D721Med (cell line): ENCODE data around the gene MYH1.

Experiments
- DNase-seq: peaks from one replicate; pipeline ENCODE4 v3.0.0; 2011; ENCODE audit warnings: low spot score; ENCODE audit not compliant: insufficient read length
- FAIRE-seq: peaks from 2 replicates; lab custom pipeline; 2011; peaks lifted over from hg19 to GRCh38; lab: Jason Lieb, UNC
- CTCF ChIP-seq: IDR thresholded peaks from 2 replicates; pipeline ENCODE4 v1.5.1; 2012; ENCODE audit warnings: mild to moderate bottlenecking, control low read depth; ENCODE audit not compliant: insufficient read depth; ENCODE audit errors: missing control alignments

The MYH1 gene

DNA sequence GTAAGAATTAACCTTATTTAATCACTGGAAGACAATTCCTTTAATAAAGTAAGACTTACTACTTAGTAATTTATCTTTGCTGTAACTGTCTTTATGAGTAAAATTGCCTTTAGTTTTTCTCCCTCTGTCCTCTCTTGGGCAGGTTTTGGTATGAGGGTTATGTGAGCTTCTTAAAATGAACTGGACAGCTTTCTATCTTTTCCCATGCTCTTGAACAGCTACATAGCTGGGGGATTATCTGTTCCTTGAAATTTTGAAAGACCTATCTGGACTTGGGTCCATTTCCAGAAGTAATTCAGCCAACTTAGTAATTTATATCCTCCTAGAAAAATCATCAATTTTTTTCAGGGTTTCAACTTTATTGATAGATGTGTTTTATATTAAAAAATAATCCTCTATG is 3.6 kb upstream of the MYH1 start:
- no peak for TF ChIP-seq CTCF
- FAIRE-seq (no peak), DNase-seq (no peak)

- DNase-seq: no peak
- no peak for FAIRE-seq
- TF ChIP-seq CTCF: no peak
Measured at GRCh38 chr17:10516638-10517037, 1.7 kb downstream of the MYH1 start.

DNA sequence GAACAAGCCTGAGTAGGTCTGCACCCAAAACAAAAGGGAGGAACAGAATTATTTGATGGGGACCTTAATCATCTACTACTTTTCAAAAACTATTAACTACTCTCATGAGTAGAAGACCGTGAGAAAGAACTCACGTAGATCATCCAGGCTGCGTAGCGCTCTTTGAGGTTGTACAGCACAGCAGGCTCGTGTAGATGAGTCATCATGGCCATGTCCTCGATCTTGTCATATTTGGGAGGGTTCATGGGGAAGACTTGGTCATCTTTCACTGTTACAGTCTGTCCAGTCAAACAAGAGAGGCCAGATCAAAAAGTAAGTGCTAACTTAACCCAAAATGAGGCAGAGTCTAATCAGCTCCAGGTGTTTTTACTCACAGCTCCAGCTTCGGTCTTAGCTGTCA is 2.3 kb downstream of the MYH1 start:
- no peak for TF ChIP-seq CTCF
- DNase-seq (no peak), FAIRE-seq (no peak)

- DNase-seq: no peak
- no peak for FAIRE-seq
- no peak for TF ChIP-seq CTCF
Measured at GRCh38 chr17:10513299-10514067, 4.9 kb downstream of the MYH1 start.

- no peak for DNase-seq
- FAIRE-seq: no peak
- no peak for TF ChIP-seq CTCF
Measured at GRCh38 chr17:10512856-10513255, 5.5 kb downstream of the MYH1 start.

DNA sequence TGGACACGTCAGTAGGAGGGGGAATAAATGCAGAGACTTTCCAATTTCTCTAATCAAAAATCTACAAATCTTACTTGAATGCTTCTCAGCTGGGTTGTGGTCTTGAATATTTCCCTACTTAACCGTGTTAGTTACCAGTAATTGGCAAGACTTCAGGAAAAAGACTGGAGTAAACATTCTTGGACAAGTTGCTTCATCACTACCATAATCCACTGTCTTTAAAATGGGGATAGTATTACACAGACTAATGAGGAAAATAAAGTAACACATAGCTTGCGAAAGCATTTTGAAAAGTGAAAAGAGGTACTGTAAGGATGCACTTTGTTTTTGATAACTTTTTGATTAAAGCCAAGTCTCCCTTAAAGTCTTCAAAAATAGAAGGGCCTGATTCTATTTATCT is 18.4 kb downstream of the MYH1 start:
- FAIRE-seq (no peak), DNase-seq (no peak)
- TF ChIP-seq CTCF: no peak

- DNase-seq: no peak
- no peak for FAIRE-seq
- no peak for TF ChIP-seq CTCF
Measured at GRCh38 chr17:10492004-10492403, 26.3 kb downstream of the MYH1 start.
